Activated T-helper 2 cell treated with anti-CD3 and anti-CD28 coated beads, Interferon-gamma antibody, Interleukin-2, Interleukin-4, amounts not matched to agents 10 μg/mL and 5 μg/mL and 100 μg/mL, durations not matched to agents 14 hours and 24 hours and 36 hours (primary cell): ENCODE results near the gene EVX2. TPM values are rescaled to one million over a fixed set of nuclear protein-coding genes. Genes with fewer than 3 reads are reported as not detected.

Experiments
- DNase-seq: peaks from one replicate; pipeline ENCODE4 v3.0.0; 2021; ENCODE audit warnings: low spot score
- H3K27ac Mint-ChIP-seq: one replicate; pipeline ENCODE4 v1.8.0; 2021; ENCODE audit warnings: mixed read lengths
- H3K27me3 Mint-ChIP-seq: one replicate; pipeline ENCODE4 v1.8.0; 2021; ENCODE audit warnings: low read depth, mixed read lengths
- H3K36me3 Mint-ChIP-seq: one replicate; pipeline ENCODE4 v1.8.0; 2021; ENCODE audit warnings: low read depth, mixed read lengths
- H3K4me1 Mint-ChIP-seq: one replicate; pipeline ENCODE4 v1.8.0; 2021; ENCODE audit warnings: low read depth, mixed read lengths
- H3K4me3 Mint-ChIP-seq: one replicate; pipeline ENCODE4 v1.8.0; 2021; ENCODE audit warnings: low read depth, mild to moderate bottlenecking, moderate library complexity, mixed read lengths
- H3K9me3 Mint-ChIP-seq: one replicate; pipeline ENCODE4 v1.8.0; 2021; ENCODE audit warnings: mixed read lengths
- intact Hi-C: fragments of 100-400 bp; cut with micrococcal nuclease; formaldehyde crosslinking; loops from one replicate; pipeline ENCODE4 v1.15.1; 2023
- total RNA-seq: library from RNA; stranded (reverse); gene quantifications from 2 replicates; pipeline ENCODE4 v1.2.3, GENCODE V29; 2022

Gene EVX2
- total RNA-seq, 1 donor from 2014 or later: not detected

DNA sequence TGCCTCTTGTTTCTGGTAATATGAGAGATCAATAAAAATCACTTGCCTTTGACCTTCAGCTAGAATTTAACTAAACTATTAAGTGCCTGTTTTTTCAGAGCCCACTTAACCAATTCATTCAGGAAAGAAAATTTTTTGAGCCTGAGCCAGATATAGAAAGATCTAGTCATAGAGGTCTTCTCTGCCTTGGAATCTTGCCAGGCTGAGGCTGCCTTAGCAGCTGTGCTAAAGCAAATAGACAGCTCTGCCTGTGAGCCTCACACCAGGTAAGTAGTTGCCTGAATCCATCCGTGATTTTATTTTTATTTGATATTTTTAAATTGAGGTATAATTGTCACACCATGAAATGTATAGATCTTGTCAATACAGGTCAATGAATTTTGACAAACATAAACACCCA, 27.4 kb downstream of the EVX2 start:
- Mint-ChIP-seq H3K27ac (no peak overlapping the region), H3K36me3 (no peaks in the 10 kb centered on the region)
- intact Hi-C loops: no loop called here

DNA sequence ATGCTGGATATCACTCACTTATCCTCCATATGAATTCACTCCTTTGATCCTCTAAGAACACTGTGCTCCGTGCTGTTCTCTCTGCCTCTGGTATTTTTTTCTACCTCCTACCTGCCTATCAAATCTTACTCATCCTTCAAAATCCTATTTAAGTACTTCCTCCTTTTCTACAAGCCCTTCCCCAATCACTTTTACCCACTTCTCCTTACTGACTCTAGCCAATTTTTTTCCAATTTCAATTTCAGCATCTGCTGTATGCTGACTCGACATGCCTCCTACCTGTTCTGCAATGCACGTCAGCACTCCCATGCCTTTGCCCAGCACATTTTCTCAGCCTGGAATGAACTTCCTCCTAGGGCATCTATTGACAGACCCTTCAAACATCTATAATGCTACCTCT, 44.4 kb downstream of the EVX2 start:
- no peak overlapping the region for H3K27ac Mint-ChIP-seq
- H3K4me3 Mint-ChIP-seq: no peak overlapping the region
- no peaks in the 10 kb centered on the region for H3K4me1 Mint-ChIP-seq
- no peaks in the 10 kb centered on the region for H3K36me3 Mint-ChIP-seq
- no peaks in the 10 kb centered on the region for H3K9me3 Mint-ChIP-seq
- peaks cover 18% of the 10 kb centered on the region for H3K27me3 Mint-ChIP-seq
- intact Hi-C loops: no loop called here
- no peak for DNase-seq

More for the DNA sequence above, 27.4 kb downstream of the EVX2 start:
- no peak overlapping the region for H3K4me3 Mint-ChIP-seq
- peaks cover 42% of the 10 kb centered on the region for H3K27me3 Mint-ChIP-seq
- no peaks in the 10 kb centered on the region for H3K4me1 Mint-ChIP-seq
- no peaks in the 10 kb centered on the region for H3K9me3 Mint-ChIP-seq
- no peak for DNase-seq

DNA sequence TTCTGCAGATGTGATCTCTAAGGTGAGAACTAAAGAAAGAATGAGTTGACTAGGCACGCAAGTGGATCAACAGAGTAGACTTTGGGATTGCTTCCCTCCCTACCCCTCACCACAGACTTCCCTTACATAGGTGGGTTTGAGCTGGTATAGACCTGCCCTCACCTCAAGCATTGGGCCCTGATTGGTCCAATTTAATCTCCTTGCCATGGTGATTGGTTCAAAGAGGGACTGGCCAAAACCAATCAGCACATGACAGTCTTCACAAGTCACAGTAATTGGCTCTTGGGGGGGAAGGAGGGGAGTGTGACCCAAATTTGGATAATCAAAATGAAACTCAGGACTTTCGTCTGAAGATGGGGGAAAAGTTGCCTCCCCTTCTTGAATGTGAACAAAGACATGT, 45.1 kb downstream of the EVX2 start:
- H3K36me3 Mint-ChIP-seq: no peaks in the 10 kb centered on the region
- DNase-seq: no peak
- H3K4me3 Mint-ChIP-seq: no peak overlapping the region
- no peak overlapping the region for H3K27ac Mint-ChIP-seq
- intact Hi-C loops: no loop called here
- no peaks in the 10 kb centered on the region for H3K9me3 Mint-ChIP-seq
- peaks cover 19% of the 10 kb centered on the region for H3K27me3 Mint-ChIP-seq
- no peaks in the 10 kb centered on the region for H3K4me1 Mint-ChIP-seq

DNA sequence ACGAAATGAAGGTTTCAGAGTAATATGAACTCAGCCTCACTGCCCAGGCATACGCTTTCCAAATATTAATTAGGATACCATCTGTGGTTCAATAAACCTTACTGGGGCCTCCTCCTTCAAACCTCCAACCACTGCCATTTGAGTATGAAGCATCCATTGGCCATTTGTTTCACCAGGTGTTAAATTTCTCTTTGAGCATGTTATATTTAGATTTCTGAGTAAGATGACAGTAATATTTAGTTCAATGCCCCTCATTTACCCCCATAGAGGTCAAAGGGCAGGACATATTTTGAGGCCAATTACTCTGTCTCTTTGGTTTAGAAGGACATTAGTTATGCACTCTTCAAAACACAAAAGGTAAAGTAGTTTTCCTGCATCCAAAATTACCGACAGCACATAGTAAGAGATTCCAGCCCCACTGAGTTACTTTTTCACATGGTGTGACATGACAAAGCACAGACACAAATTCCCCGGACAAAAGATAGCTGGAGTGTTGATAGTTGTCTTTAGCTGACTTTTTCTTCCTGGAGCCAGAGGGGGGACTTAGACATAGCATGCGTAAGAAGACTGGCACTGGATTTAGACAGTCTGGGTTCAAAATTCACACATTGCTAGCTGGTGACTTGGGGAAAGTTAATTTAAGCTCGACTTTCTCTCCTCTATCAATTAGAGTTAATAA, 48.6 kb downstream of the EVX2 start:
- Mint-ChIP-seq H3K9me3 (no peaks in the 10 kb centered on the region), H3K36me3 (no peaks in the 10 kb centered on the region), H3K27ac (no peak overlapping the region), H3K4me1 (no peaks in the 10 kb centered on the region), H3K4me3 (no peak overlapping the region), H3K27me3 (peaks cover 17% of the 10 kb centered on the region)
- intact Hi-C loops: no loop called here
- DNase-seq: no peak

DNA sequence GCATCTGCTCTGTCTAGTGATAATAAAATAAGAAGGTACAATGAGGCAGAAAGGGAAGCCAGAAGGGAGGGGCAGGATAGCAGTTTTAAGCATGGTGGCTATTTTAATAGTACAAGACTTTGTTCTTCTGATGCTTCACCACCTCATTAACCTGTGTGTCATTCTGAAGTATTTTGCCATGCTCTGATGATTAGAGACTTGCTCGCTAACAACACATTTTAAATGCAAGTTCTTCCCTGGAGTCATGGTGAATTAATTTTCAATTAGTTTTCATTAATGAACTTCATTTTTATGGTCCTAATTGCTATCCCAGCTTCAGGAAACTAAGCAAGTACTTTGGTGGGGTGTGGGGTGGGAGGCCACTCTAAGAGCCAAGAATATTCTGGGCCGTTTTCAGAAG, 56.0 kb downstream of the EVX2 start:
- Mint-ChIP-seq H3K27ac (no peak overlapping the region), H3K4me3 (no peak overlapping the region), H3K27me3 (peaks cover 34% of the 10 kb centered on the region), H3K9me3 (no peaks in the 10 kb centered on the region), H3K4me1 (no peaks in the 10 kb centered on the region), H3K36me3 (no peaks in the 10 kb centered on the region)
- DNase-seq: no peak
- intact Hi-C loops: no loop called here

Other genes with a start within 250 kb of the EVX2 start
- gene LNPK, start 81.7 kb downstream of the EVX2 start, total RNA-seq: 50.3 and 51.9 TPM in 2 replicates
- gene HOXD13, start 8.8 kb upstream of the EVX2 start, total RNA-seq: not detected in 2 replicates
- gene HOXD12, start 15.8 kb upstream of the EVX2 start, total RNA-seq: not detected in 2 replicates
- not detected in 2 replicates for gene HOXD11, start 23.3 kb upstream of the EVX2 start, total RNA-seq
- not detected in 2 replicates for gene HOXD10, start 32.8 kb upstream of the EVX2 start, total RNA-seq
- gene HOXD9, start 38.8 kb upstream of the EVX2 start, total RNA-seq: not detected in 2 replicates
- gene HOXD8, start 45.7 kb upstream of the EVX2 start, total RNA-seq: not detected in 2 replicates
- gene HOXD4, start 67.6 kb upstream of the EVX2 start, total RNA-seq: not detected in 2 replicates
- not detected in 2 replicates for gene HOXD3, start 73.3 kb upstream of the EVX2 start, total RNA-seq
- not detected in 2 replicates for gene HOXD1, start 104.7 kb upstream of the EVX2 start, total RNA-seq
- 26.0 and 26.2 TPM in 2 replicates for gene MTX2, start 185.5 kb upstream of the EVX2 start, total RNA-seq